NCI-H510A treated with DMSO at 0.1 percent for 48 hours (cell line): ENCODE results near the gene NHLRC2.

ENCODE experiments used
- DNase-seq: peaks from one replicate; lab custom pipeline; 2025; lab: John Stamatoyannopoulos, UW

The NHLRC2 gene

DNA sequence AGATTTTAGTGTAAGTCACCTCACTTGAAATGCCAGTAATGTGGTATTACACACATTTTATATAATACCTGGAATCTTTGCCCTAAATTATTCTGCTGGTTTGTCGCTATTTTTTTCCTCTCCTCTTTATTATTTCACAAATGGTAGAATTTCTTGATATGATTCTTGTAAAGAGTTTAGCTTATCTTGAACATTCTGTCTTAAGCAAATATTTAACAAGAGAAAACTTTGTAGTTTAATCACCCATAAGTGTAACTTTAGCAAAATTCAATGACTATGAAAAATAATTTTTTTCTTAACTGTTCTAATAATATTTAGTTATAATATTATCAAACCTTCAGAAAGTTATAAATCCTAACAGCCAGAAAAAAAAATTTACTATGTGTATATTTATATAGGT, 56.7 kb downstream of the NHLRC2 start:
- DNase-seq = no peak

GRCh38 chr10:113911839-113912238, 57.4 kb downstream of the NHLRC2 start:
- no peak for DNase-seq

- no peak for DNase-seq
Measured at GRCh38 chr10:113912582-113912981, 58.1 kb downstream of the NHLRC2 start.

DNA sequence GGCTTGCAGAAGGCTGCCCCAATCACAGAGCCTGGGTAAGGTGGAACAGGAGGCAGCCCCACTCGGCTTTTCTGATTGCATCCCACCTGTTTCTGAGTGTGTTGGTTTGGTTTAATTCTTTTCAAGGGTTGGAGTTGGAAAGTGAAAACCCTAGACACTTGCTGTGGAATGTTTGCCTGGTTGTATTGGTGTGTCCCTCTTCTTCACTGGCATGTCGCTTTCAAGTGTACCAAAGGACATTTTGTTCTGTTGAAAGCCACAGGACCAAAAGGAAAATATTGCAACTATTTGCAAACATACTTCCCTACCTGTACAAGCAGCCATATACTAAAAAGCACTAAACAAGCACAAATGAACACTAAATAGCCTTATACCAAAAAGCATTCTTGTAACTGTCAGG, 60.5 kb downstream of the NHLRC2 start:
- DNase-seq = no peak

DNA sequence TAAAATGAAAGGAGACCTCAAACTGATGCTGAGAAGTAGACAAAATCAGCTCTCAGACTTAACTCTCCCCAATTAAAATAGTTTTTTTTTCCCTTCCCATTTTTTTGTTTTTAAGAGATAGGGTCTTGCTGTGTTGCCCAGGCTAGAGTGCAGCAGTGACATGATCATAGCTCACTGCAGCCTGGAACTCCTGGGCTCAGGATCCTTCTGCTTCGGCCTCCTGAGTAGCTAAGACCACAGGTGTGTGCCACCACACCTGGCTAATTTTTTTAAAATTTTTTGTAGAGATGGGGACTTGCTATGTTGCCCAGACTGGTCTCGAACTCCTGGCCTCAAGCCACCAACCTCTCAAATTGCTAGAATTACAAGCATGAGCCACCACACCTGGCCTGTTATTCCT, 61.1 kb downstream of the NHLRC2 start:
- no peak for DNase-seq

DNA sequence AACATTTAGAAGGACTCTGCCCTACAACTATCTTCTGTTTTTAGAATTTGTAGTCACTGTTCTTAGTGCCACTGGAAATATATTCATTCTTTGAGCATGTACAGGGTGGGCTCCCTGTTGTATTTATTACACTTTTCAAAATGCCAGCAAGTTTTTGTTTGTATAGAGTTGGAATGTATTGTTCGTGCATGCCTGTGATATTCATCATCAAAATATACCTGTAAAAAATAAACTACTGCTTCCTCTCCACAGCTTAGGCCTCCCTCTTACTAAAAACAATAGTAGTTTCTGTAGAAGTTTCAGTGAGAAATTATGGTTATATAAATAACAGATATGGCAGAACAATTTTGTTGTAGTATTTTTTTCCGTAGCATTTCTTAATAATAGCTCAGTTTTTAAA, 61.6 kb downstream of the NHLRC2 start:
- no peak for DNase-seq

- DNase-seq = no peak
Measured at GRCh38 chr10:113917636-113918035, 63.2 kb downstream of the NHLRC2 start.

- no peak for DNase-seq
Measured at GRCh38 chr10:113920114-113920513, 65.7 kb downstream of the NHLRC2 start.

- no peak for DNase-seq
Measured at GRCh38 chr10:113920875-113921274, 66.4 kb downstream of the NHLRC2 start.

DNA sequence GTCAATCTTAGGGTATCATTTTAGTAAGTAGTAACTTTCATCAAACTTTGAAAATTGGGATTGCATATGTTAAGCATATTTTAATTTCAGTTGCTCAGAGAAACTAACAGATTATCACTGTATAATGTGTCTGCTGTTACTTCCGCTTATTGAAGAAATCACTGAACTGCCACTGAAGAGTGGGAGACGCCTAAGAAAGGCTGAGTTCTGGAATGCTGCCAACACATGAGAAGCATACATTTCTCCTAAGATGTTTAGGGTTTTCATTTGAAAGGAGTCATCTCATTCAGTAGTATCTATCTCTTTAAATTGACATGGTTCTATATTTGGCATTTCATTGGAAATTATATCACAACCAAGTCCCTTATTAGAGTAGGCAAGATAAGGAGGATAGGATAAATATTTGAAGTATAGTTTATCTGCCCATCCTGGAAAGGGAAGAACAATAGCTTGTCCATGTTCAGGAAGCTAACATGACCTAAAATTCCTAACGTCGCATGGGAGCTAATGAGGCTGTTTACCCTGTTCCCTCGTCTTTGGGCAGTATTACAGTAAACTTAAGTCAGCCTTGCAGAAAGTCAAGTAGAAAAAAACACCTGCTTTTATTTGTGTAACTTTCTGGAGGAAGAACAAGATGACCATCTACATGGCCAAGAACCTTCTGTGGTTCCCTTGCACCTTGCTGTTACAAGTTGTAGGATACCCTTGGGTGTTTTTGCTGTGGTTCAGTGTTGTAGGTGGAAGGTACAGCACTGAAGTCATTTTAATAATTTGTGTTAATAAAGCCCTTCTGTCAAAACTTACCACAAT, 67.3 kb downstream of the NHLRC2 start:
- no peak for DNase-seq

DNA sequence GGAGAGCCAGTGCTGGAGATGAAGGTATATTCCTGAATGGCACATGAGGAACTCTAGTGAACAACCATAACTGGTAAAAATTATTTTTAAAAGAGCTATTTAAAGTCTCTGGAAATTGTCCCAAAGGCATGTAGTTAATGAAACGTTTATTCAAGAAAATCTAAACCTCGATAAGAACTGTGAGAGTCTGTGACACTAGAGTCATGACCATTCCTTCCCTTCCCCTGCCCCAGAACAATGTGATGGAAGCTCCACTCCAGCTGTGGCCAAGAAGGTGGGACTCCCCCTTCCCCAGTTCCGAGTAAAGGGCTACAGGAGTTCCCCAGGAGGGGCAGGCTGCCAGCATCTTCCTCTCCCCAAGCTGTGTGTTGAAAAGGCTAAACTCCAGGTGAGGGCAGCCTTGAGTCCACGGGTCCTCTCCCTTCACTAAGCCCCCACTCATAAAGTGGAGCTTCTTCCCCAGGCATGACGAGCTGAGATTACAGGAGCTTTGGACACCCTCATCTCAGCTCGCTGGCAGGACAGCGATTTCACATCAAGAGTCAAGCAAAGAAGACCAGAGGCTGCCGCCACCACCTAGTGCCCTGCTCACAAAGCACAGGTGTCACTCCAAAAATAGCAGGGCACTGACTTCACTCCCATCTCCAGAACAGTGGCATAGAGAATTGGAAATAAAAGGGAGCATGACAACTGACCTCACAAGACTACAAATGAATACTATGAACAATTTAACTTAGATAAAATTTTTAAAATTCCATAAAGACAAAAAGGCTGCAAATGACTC, 68.5 kb downstream of the NHLRC2 start:
- no peak for DNase-seq

GRCh38 chr10:113924186-113924585, 69.7 kb downstream of the NHLRC2 start:
- DNase-seq = no peak

DNA sequence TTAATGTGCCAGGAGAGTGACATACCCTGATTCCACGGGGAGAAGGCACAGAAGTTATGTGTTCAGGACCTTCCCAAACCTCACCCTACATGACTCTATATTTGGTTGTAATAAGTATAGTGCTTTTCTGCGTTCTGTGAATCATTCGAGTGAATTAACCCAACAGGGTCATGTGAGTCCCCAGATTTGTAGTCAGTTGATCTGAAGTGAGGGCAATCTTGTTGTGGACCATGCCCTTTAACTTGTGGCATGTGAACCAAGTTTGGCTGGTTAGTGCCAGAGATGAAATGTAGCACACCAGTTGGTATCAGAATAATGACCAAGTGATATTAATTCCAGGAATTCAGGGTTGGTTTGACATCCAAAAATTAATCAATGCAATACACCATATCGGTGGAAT, 70.2 kb downstream of the NHLRC2 start:
- DNase-seq = no peak

DNA sequence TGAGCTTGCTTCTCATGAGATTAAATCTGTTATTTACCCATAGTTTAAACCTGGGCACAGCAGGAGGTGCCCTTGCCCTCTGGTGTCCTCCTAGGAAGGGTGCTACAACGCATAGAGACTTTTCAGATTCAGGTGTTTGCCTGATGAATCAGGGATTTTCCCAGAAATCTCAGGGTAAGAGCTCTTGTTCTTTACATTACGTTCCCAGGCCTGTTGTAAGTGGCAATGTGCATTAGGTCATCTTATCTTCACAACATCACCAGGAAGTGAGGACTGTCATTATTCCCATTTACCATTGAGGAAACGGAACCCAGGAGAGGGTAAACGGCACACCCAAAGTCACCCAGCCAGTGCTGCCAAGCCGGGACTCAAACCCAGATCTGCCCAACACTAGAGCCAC, 73.0 kb downstream of the NHLRC2 start:
- DNase-seq = no peak

DNA sequence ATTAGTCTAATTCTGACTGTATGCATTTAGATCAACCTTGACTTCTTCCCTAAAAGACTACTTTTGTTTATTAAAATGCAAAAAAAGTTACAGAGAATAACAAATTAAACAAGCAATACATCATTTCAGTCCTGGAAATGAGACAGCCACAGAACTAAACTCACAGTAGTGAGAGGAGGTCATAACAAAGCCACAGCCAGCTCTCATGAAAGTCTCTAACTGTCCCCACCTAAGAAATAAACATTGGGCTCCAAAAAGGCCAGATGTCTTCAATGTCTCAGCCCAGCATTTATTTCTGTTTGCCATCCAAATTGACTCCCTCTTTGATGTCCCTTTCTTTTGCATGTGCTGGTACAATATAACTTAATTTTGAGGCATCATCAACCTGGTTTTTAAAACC, 74.4 kb downstream of the NHLRC2 start:
- DNase-seq = no peak

GRCh38 chr10:113929522-113929921, 75.1 kb downstream of the NHLRC2 start:
- no peak for DNase-seq

DNA sequence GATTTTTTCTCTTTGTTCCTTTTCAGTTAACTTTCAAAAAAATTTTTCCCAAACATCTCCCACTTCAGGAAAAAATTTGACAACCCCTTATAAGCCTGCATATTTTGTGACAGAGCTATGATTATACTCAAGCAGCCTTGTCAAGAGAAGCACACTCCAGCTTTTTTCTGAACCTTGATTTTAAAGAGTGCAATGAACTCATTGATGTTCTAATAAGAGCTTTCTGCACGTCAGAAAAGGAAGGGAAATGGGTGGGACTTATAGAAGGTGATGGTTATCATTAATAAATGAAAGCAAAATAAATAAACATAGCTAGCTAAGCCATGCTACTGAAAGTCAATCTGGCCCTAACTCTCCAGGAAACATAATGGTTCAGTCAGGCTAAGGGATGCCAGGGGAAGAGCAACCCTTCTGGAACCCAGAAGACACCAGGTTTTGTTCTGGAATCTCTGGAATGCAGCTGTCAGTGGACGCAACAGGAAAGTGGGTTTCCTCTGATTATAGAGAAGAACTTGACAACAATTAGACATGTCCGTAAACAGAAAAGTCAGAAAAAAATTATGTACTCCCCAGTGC, 76.1 kb downstream of the NHLRC2 start:
- no peak for DNase-seq

GRCh38 chr10:113932854-113933253, 78.4 kb downstream of the NHLRC2 start:
- no peak for DNase-seq

- DNase-seq = no peak
Measured at GRCh38 chr10:113933894-113934532, 79.6 kb downstream of the NHLRC2 start.

DNA sequence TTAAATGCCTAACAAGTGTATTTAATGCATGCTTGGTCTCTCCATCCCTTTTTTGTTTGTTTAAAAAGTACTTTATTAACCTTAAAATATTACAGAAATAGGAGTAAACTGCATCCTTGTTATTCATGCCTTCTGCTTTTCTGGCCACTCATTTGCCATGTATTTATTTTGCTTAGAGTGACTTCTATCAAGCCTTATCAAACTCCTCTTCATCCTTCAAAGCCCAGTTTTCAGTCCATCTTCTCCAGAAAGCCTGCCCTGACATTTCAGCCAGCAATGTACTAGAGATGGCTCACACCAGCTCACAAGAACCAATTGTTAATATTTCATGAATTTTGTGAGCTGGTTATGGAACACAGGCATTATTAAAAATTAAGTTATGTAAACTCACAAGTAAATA, 82.8 kb downstream of the NHLRC2 start:
- DNase-seq = no peak

DNA sequence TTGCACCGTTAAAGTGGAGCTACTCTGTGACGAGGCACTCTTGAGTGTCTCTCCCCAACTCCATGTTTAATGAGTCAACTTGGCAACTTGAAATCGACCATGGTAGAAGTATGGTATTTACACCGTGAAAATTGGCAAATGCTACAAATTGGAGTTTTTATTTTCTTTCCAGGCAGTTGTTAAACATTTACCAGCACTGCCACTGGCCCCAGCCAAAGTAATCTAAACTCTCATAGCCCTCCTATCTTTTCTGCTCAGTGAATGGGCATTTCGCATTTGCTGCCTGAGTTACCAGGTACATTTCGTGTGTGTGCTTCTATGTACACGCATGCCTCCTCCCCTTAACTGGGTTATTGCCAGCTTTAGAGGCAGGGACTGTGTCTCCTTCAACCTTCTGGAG, 83.3 kb downstream of the NHLRC2 start:
- DNase-seq = no peak

DNA sequence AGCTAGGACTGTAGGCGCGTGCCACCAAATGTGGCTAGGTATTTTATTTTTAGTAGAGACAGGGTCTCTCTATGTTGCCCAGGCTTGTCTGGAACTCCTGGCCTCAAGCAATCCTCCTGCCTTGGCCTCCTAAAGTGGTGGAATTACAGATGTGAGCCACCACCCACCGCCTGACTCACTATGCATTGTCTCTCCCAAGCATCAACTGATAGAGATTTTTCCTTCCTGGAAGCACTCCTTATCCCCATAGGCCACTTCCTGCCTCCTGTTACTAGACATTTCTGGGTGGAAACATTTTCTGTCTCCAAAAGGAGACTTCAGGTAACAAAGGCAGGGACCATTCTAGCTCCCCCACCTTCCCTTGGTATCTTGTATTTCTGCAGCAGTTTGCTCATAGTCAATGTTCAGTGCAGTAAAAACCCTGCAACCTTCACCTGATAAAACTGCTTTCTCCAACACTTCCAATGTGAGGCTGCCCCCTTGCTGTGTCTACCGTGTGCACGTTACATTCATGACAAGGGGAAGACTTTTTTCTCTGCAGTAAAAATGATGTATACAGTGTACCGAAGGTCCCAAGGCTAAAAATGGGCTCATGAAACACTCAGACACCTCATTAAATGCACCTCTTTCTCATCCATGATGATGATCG, 84.9 kb downstream of the NHLRC2 start:
- no peak for DNase-seq
